Medulla oblongata (tissue), 1 donor: ENCODE data around the gene INS.

Experiments
- DNase-seq: peaks from one replicate; pipeline ENCODE4 v3.0.0-alpha.2; 2015; ENCODE audit errors: extremely low spot score

INS gene

GRCh38 chr11:2115308-2115707 is 45.7 kb downstream of the INS start:
- DNase-seq = no peak

GRCh38 chr11:2114430-2115241 is 46.4 kb downstream of the INS start:
- no peak for DNase-seq

- DNase-seq = no peak
Observed at GRCh38 chr11:2113776-2114175, 47.2 kb downstream of the INS start.

GRCh38 chr11:2110521-2110920 is 50.5 kb downstream of the INS start:
- DNase-seq = no peak
